ENCODE results near the gene LGALS12. TPM values are rescaled to one million over a fixed set of nuclear protein-coding genes. Genes with fewer than 3 reads are reported as not detected.
"Not testable (repeated sequence)": the region's sequence is repeated elsewhere in the genome, so short reads cannot be mapped to it uniquely, and the experiment has no call there.

The LGALS12 gene
- total RNA-seq, 4 donors from 2014 or later, result 0.76 to 6.3 (median 2.3) TPM; not detected in 1

- WGBS, result 17% methylated on average over 10 of the region's 10 CpGs
- Histone ChIP-seq H3K4me3 (peak within 1 kb of the TSS; percentile 49), H3K27ac (peak within 1 kb of the TSS; percentile 80), H3K4me1 (peaks cover 37% of the 10 kb centered on the region), H3K36me3 (no peaks in the 10 kb centered on the region), H3K9me3 (no peaks in the 10 kb centered on the region), H3K27me3 (no peaks in the 10 kb centered on the region)
- no peak for TF ChIP-seq POLR2AphosphoS5 (IDR thresholded peaks at IDR 0.05)
- DNase-seq (ENCODE audit: low spot score in 2 of 2), result no peak
These were observed 30.9 kb downstream of the LGALS12 start, which contains the start of gene PLAAT4 for GRCh38 chr11:63536669-63537292. Gene PLAAT4, plus strand, starts transcription at chr11:63536808. Its CDS starts 61 bp downstream, at chr11:63536869.

DNA sequence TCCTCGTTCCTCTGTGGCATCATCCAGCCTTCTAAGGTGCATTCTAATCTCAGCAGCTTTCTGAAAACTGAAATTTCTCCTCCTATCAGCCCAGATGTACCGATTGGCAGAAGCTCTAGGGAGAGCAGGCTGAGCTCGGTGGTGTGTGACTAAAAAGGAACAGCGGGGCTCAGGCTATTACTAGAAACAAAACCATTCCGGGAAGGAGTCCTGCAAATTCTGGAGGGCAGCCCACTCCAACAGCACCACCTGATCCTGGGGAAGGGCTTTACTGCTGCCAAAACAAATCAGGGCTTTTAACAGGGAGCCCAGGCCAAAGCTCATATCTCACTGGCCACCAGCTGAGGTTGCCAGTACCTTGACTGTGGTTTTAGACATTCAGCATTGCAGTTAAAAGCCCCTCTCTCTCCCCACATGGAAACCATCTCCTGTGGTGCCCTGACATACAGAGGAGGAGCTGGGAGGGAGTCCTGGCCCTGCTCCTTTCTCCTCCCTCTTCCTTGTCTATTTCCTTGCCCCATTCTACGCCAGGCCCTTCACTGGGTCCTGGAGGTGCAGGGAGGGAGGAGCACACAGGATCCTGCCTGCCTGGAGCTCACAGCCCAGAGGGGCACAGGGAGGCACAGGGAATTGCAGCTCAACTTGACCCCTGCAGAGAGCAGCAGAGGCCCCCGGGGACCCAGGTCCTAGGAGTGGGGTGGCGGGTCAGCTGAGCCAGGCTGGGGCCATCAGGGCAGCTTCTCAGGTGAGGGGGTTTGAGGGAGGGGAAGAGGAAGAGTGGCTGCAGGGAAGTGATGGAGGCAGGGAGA lies 31.6 kb downstream of the LGALS12 start:
- Histone ChIP-seq H3K27ac (peak overlapping the region; percentile 80), H3K27me3 (no peaks in the 10 kb centered on the region), H3K4me3 (peak overlapping the region; percentile 49), H3K36me3 (no peaks in the 10 kb centered on the region), H3K9me3 (no peaks in the 10 kb centered on the region), H3K4me1 (peaks cover 33% of the 10 kb centered on the region)
- WGBS, result 25% methylated on average over 8 of the region's 8 CpGs
- no peak for TF ChIP-seq POLR2A (IDR thresholded peaks at IDR 0.05)
- no peak for TF ChIP-seq POLR2AphosphoS5 (IDR thresholded peaks at IDR 0.05)
- no peak for TF ChIP-seq EP300 (IDR thresholded peaks at IDR 0.05)
- TF ChIP-seq, protein P1, sequence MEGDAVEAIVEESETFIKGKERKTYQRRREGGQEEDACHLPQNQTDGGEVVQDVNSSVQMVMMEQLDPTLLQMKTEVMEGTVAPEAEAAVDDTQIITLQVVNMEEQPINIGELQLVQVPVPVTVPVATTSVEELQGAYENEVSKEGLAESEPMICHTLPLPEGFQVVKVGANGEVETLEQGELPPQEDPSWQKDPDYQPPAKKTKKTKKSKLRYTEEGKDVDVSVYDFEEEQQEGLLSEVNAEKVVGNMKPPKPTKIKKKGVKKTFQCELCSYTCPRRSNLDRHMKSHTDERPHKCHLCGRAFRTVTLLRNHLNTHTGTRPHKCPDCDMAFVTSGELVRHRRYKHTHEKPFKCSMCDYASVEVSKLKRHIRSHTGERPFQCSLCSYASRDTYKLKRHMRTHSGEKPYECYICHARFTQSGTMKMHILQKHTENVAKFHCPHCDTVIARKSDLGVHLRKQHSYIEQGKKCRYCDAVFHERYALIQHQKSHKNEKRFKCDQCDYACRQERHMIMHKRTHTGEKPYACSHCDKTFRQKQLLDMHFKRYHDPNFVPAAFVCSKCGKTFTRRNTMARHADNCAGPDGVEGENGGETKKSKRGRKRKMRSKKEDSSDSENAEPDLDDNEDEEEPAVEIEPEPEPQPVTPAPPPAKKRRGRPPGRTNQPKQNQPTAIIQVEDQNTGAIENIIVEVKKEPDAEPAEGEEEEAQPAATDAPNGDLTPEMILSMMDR (IDR thresholded peaks at IDR 0.05), result no peak
- no peak for DNase-seq (ENCODE audit: low spot score in 2 of 2)

DNA sequence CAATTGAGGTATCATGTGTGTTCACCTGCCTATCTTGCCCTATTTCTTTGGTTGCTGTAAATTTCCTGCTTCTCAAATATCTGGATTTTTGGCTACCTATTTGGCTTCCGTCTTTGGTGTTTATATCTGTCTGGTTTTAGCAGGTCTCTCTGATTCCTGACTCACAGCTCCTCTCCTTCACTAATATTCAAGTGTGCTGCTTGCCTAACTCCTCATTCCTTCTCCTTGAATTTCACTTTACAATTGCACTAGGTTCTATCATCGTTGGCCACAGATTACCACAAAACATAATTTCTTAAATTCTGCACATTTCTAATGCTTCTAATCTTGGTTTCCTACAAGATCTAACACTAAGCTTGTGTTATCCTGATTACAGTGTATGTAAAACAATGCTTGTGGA lies 36.6 kb downstream of the LGALS12 start:
- H3K36me3 ChIP-seq; H3K9me3 ChIP-seq; H3K4me3 ChIP-seq; H3K27ac ChIP-seq; DNase-seq (ENCODE audit: low spot score in 2 of 2); H3K27me3 ChIP-seq: not testable (repeated sequence)
- 77% methylated on average over 2 of the region's 2 CpGs for WGBS
- peaks cover 15% of the 10 kb centered on the region for H3K4me1 ChIP-seq

- Histone ChIP-seq H3K36me3 (no peaks in the 10 kb centered on the region), H3K27me3 (no peaks in the 10 kb centered on the region), H3K4me1 (peaks cover 3% of the 10 kb centered on the region), H3K27ac (no peak overlapping the region), H3K4me3 (no peak overlapping the region), H3K9me3 (no peaks in the 10 kb centered on the region)
- WGBS, result 97% methylated on average over 2 of the region's 2 CpGs
- no peak for DNase-seq (ENCODE audit: low spot score in 2 of 2)
- no peak for TF ChIP-seq EP300 (IDR thresholded peaks at IDR 0.05)
- TF ChIP-seq, protein P1 (IDR thresholded peaks at IDR 0.05), result no peak
- TF ChIP-seq POLR2A (IDR thresholded peaks at IDR 0.05), result no peak
- no peak for TF ChIP-seq POLR2AphosphoS5 (IDR thresholded peaks at IDR 0.05)
These were observed 37.8 kb downstream of the LGALS12 start for GRCh38 chr11:63543711-63544110.

GRCh38 chr11:63547061-63547460 lies 41.2 kb downstream of the LGALS12 start:
- H3K27ac ChIP-seq, result no peak overlapping the region
- DNase-seq (ENCODE audit: low spot score in 2 of 2), result no peak

DNA sequence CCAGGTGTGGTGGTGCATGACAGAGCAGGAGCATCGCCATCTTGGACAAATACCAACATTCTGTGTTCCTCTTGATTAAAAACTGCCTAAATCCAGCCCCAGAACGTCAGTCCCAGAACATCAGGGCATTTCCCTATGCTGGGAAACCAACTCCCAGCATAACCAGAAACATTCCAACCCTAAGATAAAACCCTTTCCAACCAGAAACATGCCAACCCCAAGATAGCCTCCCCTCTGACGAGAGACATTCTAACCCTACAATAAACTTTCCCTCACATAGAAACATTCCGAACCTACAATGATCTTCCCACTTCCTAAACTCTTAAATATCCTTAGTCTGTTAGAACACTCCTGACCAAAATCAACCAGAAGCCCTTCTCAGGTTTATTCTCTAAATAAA lies 42.3 kb downstream of the LGALS12 start:
- Histone ChIP-seq H3K4me1 (no peaks in the 10 kb centered on the region), H3K27me3 (no peaks in the 10 kb centered on the region), H3K4me3 (no peak overlapping the region), H3K36me3 (no peaks in the 10 kb centered on the region), H3K9me3 (no peaks in the 10 kb centered on the region), H3K27ac (no peak overlapping the region)
- TF ChIP-seq POLR2AphosphoS5 (IDR thresholded peaks at IDR 0.05) (no peak), EP300 (IDR thresholded peaks at IDR 0.05) (no peak), POLR2A (IDR thresholded peaks at IDR 0.05) (no peak)
- TF ChIP-seq, protein P1 (IDR thresholded peaks at IDR 0.05), result no peak
- no peak for DNase-seq (ENCODE audit: low spot score in 2 of 2)
- WGBS, result 72% methylated on average over 4 of the region's 4 CpGs

More at GRCh38 chr11:63547061-63547460, 41.2 kb downstream of the LGALS12 start:
- no peaks in the 10 kb centered on the region for H3K36me3 ChIP-seq
- no peak overlapping the region for H3K4me3 ChIP-seq
- no peaks in the 10 kb centered on the region for H3K27me3 ChIP-seq
- no peaks in the 10 kb centered on the region for H3K9me3 ChIP-seq
- 93% methylated on average over 1 of the region's 1 CpG for WGBS
- TF ChIP-seq EP300 (IDR thresholded peaks at IDR 0.05) (no peak), POLR2AphosphoS5 (IDR thresholded peaks at IDR 0.05) (no peak), POLR2A (IDR thresholded peaks at IDR 0.05) (no peak)
- TF ChIP-seq, protein P1 (IDR thresholded peaks at IDR 0.05), result no peak
- no peaks in the 10 kb centered on the region for H3K4me1 ChIP-seq

Measured in suprapubic skin (tissue), 4 donors.